Nephron (organoid): ENCODE results near the gene NACC2.

Experiments
- H3K27ac Mint-ChIP-seq, 3 experiments: 2 replicates each; pipeline ENCODE4 v1.8.0; 2020; ENCODE audit warnings: mixed read lengths in 3 of 3, mild to moderate bottlenecking in 2 of 3, moderate library complexity in 1 of 3
- H3K27me3 Mint-ChIP-seq: 2 replicates; pipeline ENCODE4 v1.8.0; 2021; ENCODE audit warnings: low read depth, mild to moderate bottlenecking, moderate library complexity, mixed read lengths
- H3K36me3 Mint-ChIP-seq: 2 replicates; pipeline ENCODE4 v1.8.0; 2020; ENCODE audit warnings: low read depth, mixed read lengths
- H3K4me1 Mint-ChIP-seq: 2 replicates; pipeline ENCODE4 v1.8.0; 2020; ENCODE audit warnings: mixed read lengths
- H3K4me3 Mint-ChIP-seq, 3 experiments: 2 replicates each; pipeline ENCODE4 v1.8.0; 2020; ENCODE audit warnings: mild to moderate bottlenecking in 3 of 3, mixed read lengths in 3 of 3, moderate library complexity in 2 of 3
- H3K9me3 Mint-ChIP-seq: 2 replicates; pipeline ENCODE4 v1.8.0; 2020; ENCODE audit warnings: mixed read lengths
- TF ChIP-seq, protein P1 (sequence below), 3 experiments: fragments of 200-600 bp; sonication (generic); IDR thresholded peaks; one replicate each; pipeline ENCODE4 v1.5.0; 2021; ENCODE audit warnings: antibody characterized with exemption in 3 of 3; ENCODE audit not compliant: unreplicated experiment in 3 of 3

Gene NACC2

GRCh38 chr9:136093346-136093986 lies 1.6 kb downstream of the NACC2 start:
- Mint-ChIP-seq H3K4me1 (peaks cover 19% of the 10 kb centered on the region), H3K36me3 (no peaks in the 10 kb centered on the region), H3K27me3 (peaks cover 8% of the 10 kb centered on the region), H3K4me3 (peak overlapping the region; percentile 77 to 85 (median 84)), H3K9me3 (no peaks in the 10 kb centered on the region), H3K27ac (peak overlapping the region in 1 of 3 experiments; percentile 65)
- TF ChIP-seq, protein P1, sequence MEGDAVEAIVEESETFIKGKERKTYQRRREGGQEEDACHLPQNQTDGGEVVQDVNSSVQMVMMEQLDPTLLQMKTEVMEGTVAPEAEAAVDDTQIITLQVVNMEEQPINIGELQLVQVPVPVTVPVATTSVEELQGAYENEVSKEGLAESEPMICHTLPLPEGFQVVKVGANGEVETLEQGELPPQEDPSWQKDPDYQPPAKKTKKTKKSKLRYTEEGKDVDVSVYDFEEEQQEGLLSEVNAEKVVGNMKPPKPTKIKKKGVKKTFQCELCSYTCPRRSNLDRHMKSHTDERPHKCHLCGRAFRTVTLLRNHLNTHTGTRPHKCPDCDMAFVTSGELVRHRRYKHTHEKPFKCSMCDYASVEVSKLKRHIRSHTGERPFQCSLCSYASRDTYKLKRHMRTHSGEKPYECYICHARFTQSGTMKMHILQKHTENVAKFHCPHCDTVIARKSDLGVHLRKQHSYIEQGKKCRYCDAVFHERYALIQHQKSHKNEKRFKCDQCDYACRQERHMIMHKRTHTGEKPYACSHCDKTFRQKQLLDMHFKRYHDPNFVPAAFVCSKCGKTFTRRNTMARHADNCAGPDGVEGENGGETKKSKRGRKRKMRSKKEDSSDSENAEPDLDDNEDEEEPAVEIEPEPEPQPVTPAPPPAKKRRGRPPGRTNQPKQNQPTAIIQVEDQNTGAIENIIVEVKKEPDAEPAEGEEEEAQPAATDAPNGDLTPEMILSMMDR (IDR thresholded peaks at IDR 0.05; ENCODE audit: unreplicated experiment in 3 of 3), result no peak

DNA sequence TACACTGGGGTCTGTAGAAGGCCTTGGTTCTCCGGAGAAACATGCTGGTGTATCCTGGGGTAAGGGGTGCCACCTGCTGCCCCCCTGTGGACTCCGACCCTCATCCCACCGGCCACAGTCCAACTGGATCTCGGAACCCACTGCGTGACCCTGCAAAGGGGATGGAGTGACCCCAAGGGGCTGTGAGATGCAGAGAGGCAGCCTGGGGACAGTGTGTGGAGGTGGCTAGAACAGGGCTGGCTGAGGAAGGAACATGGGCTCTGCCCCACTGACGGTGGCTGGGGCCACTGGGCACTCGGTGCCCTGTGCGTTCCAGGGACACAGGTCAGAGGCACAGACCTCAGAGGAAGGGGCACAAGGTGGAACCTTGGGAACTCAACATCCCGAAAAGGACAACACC lies 2.3 kb downstream of the NACC2 start:
- H3K4me3 Mint-ChIP-seq, result peak overlapping the region; percentile 77 to 85 (median 84)
- H3K36me3 Mint-ChIP-seq, result no peaks in the 10 kb centered on the region
- TF ChIP-seq, protein P1 (IDR thresholded peaks at IDR 0.05; ENCODE audit: unreplicated experiment in 3 of 3), result no peak
- H3K9me3 Mint-ChIP-seq, result no peaks in the 10 kb centered on the region
- peak overlapping the region in 2 of 3 experiments; percentile 49 to 65 for H3K27ac Mint-ChIP-seq
- H3K27me3 Mint-ChIP-seq, result peaks cover 5% of the 10 kb centered on the region
- peaks cover 19% of the 10 kb centered on the region for H3K4me1 Mint-ChIP-seq

DNA sequence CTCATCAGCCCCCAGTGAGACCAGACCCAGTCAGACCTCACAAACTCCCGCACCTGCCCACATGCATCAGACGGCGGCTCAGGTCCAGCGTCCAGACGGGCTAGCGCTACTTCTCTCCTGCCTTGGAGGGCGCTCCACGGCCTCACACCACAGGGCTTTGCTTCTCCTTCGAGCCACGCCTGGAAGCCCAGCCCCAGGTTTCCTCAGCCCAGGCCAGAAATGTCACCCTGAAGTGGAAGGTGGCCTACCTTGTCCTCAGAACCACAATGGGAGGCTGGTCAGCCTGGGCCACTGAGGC lies 2.8 kb downstream of the NACC2 start:
- H3K9me3 Mint-ChIP-seq, result no peaks in the 10 kb centered on the region
- H3K4me3 Mint-ChIP-seq, result peak overlapping the region; percentile 38 to 85 (median 77)
- H3K36me3 Mint-ChIP-seq, result no peaks in the 10 kb centered on the region
- no peak overlapping the region for H3K27ac Mint-ChIP-seq
- TF ChIP-seq, protein P1 (IDR thresholded peaks at IDR 0.05; ENCODE audit: unreplicated experiment in 3 of 3), result no peak
- H3K4me1 Mint-ChIP-seq, result peaks cover 19% of the 10 kb centered on the region
- H3K27me3 Mint-ChIP-seq, result peaks cover 3% of the 10 kb centered on the region

- Mint-ChIP-seq H3K9me3 (no peaks in the 10 kb centered on the region), H3K36me3 (no peaks in the 10 kb centered on the region), H3K4me3 (peak overlapping the region; percentile 56 to 85 (median 75)), H3K27me3 (no peaks in the 10 kb centered on the region), H3K4me1 (peaks cover 19% of the 10 kb centered on the region), H3K27ac (peak overlapping the region in 2 of 3 experiments; percentile 56 to 71)
- TF ChIP-seq, protein P1 (IDR thresholded peaks at IDR 0.05; ENCODE audit: unreplicated experiment in 3 of 3), result no peak
Measured at GRCh38 chr9:136091582-136092352, 3.3 kb downstream of the NACC2 start.

DNA sequence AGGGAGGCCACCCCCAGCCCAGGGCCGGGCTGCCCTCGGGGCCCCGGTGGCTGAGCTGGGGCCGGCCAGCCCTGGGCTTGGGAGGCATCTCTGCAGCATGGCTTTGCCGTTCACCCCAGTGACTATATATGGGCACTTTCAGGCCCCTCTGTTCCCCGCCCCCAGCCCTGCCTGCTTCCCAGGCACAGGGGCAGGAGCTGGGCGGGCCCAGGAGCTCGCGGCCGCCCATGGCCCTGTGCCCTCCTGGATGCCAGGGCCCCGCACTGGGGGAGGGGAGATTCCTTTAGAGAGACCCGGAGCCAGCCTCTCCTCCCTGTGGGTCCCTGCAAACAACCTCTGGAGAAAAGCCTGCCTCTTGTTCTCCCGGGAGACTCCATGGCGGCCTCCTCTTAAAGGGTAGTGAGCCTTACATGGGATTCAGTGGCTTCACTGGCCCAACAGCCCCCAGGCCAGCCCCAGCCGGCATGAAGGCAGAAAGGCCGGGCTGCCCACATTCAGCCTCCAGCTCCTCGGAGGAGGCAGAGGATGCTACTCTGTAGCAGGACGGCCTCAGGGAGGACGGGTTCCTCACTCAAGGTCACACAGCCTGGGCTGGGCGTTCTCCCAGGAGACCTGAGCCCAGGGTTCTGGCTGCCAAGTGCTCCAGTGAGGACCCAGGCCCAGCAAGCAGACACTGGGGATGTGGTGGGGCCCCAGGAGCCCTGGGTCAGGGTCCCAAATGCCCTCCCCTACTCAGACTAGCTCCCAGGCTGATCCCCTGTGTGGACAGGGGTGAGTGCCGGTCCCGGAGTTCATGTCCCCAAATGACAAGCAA lies 4.1 kb downstream of the NACC2 start:
- TF ChIP-seq, protein P1 (IDR thresholded peaks at IDR 0.05; ENCODE audit: unreplicated experiment in 3 of 3), result no peak
- Mint-ChIP-seq H3K36me3 (no peaks in the 10 kb centered on the region), H3K27me3 (no peaks in the 10 kb centered on the region), H3K4me3 (peak overlapping the region in 2 of 3 experiments; percentile 75 to 81), H3K4me1 (peaks cover 19% of the 10 kb centered on the region), H3K9me3 (no peaks in the 10 kb centered on the region), H3K27ac (peak overlapping the region in 2 of 3 experiments; percentile 56 to 71)
